ENCODE measurements around the gene ZNF583. TPM values are rescaled to one million over a fixed set of nuclear protein-coding genes. Genes with fewer than 3 reads are reported as not detected.

The ZNF583 gene
- total RNA-seq, 4 donors from 2014 or later, result 3.8 to 11.8 (median 6.6) TPM

DNA sequence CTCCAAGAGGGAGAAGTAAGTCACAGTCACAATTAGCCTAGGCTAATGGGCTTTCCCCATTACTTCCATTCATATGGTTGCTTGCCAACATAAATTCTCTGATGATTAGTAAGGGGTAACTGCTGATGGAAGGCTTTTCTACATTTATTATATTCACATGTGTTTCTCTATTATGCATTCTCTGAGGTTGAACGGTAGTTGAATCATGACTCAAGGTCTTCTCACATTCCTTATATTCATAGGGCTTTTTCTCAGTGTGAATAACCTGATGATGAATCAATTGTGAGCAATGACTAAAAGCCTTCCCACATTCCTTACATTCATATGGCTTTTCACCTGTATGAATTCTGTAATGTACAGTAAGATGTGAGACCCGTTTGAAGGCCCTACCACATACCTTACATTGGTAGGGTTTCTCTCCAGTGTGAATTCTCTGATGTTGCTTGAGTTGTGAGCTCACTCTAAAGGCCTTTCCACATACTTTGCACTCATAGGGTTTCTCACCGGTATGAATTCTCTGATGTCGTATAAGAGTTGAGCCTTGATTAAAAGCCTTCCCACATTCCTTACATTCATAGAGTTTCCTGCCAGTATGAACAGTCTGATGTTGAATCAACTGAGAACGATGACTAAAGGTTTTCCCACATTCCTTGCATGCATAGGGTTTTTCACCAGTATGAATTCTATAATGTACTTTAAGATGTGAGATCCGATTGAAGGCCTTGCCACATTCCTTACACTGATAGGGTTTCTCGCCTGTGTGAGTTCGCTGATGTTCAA is 20.1 kb upstream of the ZNF583 start:
- H3K4me3 ChIP-seq, result no peak overlapping the region
- no peak overlapping the region for H3K27ac ChIP-seq (replicated peaks in 1 of 4)
- intact Hi-C loops (cut with DNase I), result no loop called here
- no peaks in the 10 kb centered on the region for H3K4me1 ChIP-seq
- no peak for DNase-seq (ENCODE audit: extremely low spot score)
- H3K27me3 ChIP-seq, result no peaks in the 10 kb centered on the region
- TF ChIP-seq EP300 (IDR thresholded peaks at IDR 0.05) (no peak), POLR2AphosphoS5 (IDR thresholded peaks at IDR 0.05) (no peak), POLR2A (IDR thresholded peaks at IDR 0.05; ENCODE audit: low read depth) (no peak)
- TF ChIP-seq, protein P1, sequence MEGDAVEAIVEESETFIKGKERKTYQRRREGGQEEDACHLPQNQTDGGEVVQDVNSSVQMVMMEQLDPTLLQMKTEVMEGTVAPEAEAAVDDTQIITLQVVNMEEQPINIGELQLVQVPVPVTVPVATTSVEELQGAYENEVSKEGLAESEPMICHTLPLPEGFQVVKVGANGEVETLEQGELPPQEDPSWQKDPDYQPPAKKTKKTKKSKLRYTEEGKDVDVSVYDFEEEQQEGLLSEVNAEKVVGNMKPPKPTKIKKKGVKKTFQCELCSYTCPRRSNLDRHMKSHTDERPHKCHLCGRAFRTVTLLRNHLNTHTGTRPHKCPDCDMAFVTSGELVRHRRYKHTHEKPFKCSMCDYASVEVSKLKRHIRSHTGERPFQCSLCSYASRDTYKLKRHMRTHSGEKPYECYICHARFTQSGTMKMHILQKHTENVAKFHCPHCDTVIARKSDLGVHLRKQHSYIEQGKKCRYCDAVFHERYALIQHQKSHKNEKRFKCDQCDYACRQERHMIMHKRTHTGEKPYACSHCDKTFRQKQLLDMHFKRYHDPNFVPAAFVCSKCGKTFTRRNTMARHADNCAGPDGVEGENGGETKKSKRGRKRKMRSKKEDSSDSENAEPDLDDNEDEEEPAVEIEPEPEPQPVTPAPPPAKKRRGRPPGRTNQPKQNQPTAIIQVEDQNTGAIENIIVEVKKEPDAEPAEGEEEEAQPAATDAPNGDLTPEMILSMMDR (IDR thresholded peaks at IDR 0.05), result no peak
- WGBS, result 89% methylated on average over 8 of the region's 8 CpGs
- peaks cover 28 to 69% (median 49%) of the 10 kb centered on the region in 4 donors for H3K36me3 ChIP-seq
- H3K9me3 ChIP-seq, result peaks cover 0 to 38% (median 21%) of the 10 kb centered on the region in 4 donors

DNA sequence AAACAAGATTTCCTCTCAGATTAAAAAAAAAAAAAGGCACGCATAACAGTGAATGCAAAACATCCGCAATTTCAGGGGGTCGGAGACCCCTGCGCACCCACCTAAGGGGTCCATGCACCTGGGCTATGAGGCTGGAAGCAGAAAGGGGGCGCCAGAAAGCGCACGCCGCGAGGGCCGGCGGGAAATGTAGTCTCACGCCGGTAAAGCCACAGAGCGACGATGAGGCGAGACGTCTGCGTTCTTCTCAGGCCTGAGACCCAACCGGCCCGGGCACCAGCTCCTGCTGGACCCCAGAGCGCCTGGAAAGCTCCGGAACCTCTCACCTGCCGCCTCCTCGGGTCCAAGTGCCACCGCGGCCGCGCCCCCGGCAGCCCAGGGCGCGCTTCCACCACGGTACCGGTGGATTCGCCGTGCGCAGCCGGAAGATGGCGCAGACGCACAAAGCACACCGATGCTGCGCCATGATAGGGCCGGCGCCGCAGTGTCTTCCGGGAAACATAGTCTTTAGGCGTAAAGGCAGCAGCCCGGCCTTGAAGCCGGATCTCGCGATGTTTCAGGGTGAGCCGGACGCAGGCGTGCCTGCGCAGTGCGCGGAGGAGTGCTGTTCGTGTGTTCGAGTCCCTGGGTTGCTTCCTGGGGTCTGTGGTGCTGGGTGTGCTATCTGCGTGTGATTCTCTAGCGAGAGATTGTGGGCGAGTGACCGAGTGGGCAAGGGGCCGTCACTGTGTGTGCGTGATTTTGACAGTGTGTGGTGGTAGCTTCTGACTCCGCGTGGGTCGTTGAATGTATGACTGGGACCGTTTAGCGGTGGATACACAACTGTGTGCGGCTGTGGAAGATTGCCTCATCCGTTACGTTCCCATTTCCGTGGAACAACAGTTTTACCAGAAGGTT is 10.8 kb upstream of the ZNF583 start, which contains the start of gene ZNF582:
TSS of gene ZNF582 (minus strand) at position 416 of the 894 bp plus-strand sequence. CDS start 1,782 bp downstream, outside the sequence.
- TF ChIP-seq POLR2AphosphoS5 (IDR thresholded peaks at IDR 0.05) (peak; percentile 88 to 92), POLR2A (IDR thresholded peaks at IDR 0.05; ENCODE audit: low read depth) (no peak)
- TF ChIP-seq, protein P1 (IDR thresholded peaks at IDR 0.05), result peak; percentile 74 to 80 (median 74)
- intact Hi-C loops (cut with DNase I), result loop anchor here (10.0 kb wide), 1 partner anchor 171 kb away; the partner anchor contains the start of gene ZNF470
- DNase-seq (ENCODE audit: extremely low spot score), result peak; percentile 97
- Histone ChIP-seq H3K36me3 (peaks cover 15 to 37% (median 32%) of the 10 kb centered on the region in 4 donors), H3K27me3 (no peaks in the 10 kb centered on the region), H3K4me3 (peak within 1 kb of the TSS; percentile 66 to 84 (median 75)), H3K4me1 (peaks cover 7 to 15% (median 11%) of the 10 kb centered on the region in 4 donors), H3K9me3 (peaks cover 0 to 17% (median 4%) of the 10 kb centered on the region in 4 donors), H3K27ac (replicated peaks in 1 of 4) (peak within 1 kb of the TSS; percentile 86 to 95 (median 92))
- 2% methylated on average over 51 of the region's 73 CpGs for WGBS

DNA sequence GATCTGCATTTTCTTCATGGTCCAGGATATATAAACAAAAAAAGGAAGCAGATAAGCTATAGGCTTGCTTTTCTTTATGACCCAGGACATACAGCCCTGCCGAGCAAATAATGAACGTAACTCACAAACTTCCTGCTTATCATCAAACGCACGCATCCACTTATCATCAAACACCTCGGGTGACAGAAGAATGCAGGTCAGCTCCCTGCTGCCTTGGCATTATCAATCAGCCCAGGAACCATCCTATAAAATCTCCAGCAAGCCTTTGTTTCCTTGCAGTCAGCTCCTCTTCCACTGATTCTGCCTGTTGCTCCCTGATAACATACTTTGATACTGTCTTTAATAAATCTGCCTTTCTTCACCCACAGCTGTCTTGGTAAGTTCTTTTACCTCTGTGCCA is 5.3 kb upstream of the ZNF583 start:
- 94% methylated on average over 5 of the region's 5 CpGs for WGBS
- H3K9me3 ChIP-seq, result peaks cover 0 to 39% (median 20%) of the 10 kb centered on the region in 4 donors
- peaks cover 5 to 22% (median 20%) of the 10 kb centered on the region in 4 donors for H3K36me3 ChIP-seq

DNA sequence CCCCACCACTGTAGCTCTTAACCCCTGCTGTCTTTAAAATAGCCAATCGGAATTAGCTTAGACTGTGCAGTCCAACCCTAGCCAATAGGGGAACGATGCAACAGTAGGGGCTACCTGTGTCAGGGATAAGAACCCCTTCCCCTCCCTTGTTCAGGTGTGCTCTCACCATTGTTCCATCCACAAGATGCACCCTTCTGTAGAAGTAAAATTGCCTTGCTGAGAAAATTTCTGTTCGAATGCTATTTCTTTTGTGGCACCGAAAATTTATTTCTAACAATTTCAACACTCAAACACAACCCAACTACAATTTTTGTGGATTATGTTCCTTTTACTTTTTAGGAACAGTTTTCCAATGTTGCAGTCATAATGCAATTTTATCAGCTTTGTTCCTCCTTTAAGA is 3.6 kb upstream of the ZNF583 start:
- Histone ChIP-seq H3K4me1 (peaks cover 15 to 21% (median 18%) of the 10 kb centered on the region in 4 donors), H3K36me3 (peaks cover 5 to 22% (median 20%) of the 10 kb centered on the region in 4 donors), H3K27me3 (no peaks in the 10 kb centered on the region), H3K9me3 (peaks cover 0 to 39% (median 17%) of the 10 kb centered on the region in 4 donors), H3K27ac (replicated peaks in 1 of 4) (no peak overlapping the region), H3K4me3 (no peak overlapping the region)
- intact Hi-C loops (cut with DNase I), result loop anchor here (10.0 kb wide), 1 partner anchor 194 kb away; the partner anchor contains the start of gene ZNF71
- 100% methylated on average over 4 of the region's 4 CpGs for WGBS
- DNase-seq (ENCODE audit: extremely low spot score), result no peak
- TF ChIP-seq, protein P1 (IDR thresholded peaks at IDR 0.05), result no peak
- TF ChIP-seq POLR2A (IDR thresholded peaks at IDR 0.05; ENCODE audit: low read depth), result no peak
- TF ChIP-seq EP300 (IDR thresholded peaks at IDR 0.05), result no peak
- TF ChIP-seq POLR2AphosphoS5 (IDR thresholded peaks at IDR 0.05), result no peak

More for the DNA sequence above, 5.3 kb upstream of the ZNF583 start:
- TF ChIP-seq POLR2AphosphoS5 (IDR thresholded peaks at IDR 0.05) (no peak), EP300 (IDR thresholded peaks at IDR 0.05) (no peak), POLR2A (IDR thresholded peaks at IDR 0.05; ENCODE audit: low read depth) (no peak)
- TF ChIP-seq, protein P1 (IDR thresholded peaks at IDR 0.05), result no peak
- Histone ChIP-seq H3K4me1 (peaks cover 6 to 13% (median 10%) of the 10 kb centered on the region in 4 donors), H3K27ac (replicated peaks in 1 of 4) (no peak overlapping the region), H3K4me3 (no peak overlapping the region), H3K27me3 (no peaks in the 10 kb centered on the region)
- no peak for DNase-seq (ENCODE audit: extremely low spot score)
- intact Hi-C loops (cut with DNase I), result loop anchor here (10.0 kb wide), 1 partner anchor 166 kb away; the partner anchor contains the start of gene ZNF470

Data from esophagus muscularis mucosa (tissue), 4 donors.